ENCODE data around the gene AGR3.

AGR3 gene

GRCh38 chr7:16812542-16813231 lies 69.1 kb downstream of the AGR3 start:
- H3K4me3 ChIP-seq (ENCODE audit: low read depth, low read length), result no peak overlapping the region
- DNase-seq (ENCODE audit: low read depth), result no peak
- no peak for TF ChIP-seq CTCF (IDR thresholded peaks at IDR 0.05; ENCODE audit: insufficient read depth, low read depth, low read length, missing control alignments)

- H3K4me3 ChIP-seq (ENCODE audit: low read depth, low read length), result no peak overlapping the region
- DNase-seq (ENCODE audit: low read depth), result no peak
- TF ChIP-seq CTCF (IDR thresholded peaks at IDR 0.05; ENCODE audit: insufficient read depth, low read depth, low read length, missing control alignments), result no peak
Measured at GRCh38 chr7:16811551-16811950, 70.2 kb downstream of the AGR3 start.

- DNase-seq (ENCODE audit: low read depth), result no peak
- no peak for TF ChIP-seq CTCF (IDR thresholded peaks at IDR 0.05; ENCODE audit: insufficient read depth, low read depth, low read length, missing control alignments)
Measured at GRCh38 chr7:16810573-16810972, 71.2 kb downstream of the AGR3 start.

GRCh38 chr7:16810112-16810511 lies 71.7 kb downstream of the AGR3 start:
- TF ChIP-seq CTCF (IDR thresholded peaks at IDR 0.05; ENCODE audit: insufficient read depth, low read depth, low read length, missing control alignments), result no peak
- H3K4me3 ChIP-seq (ENCODE audit: low read depth, low read length), result no peak overlapping the region
- no peak for DNase-seq (ENCODE audit: low read depth)

More at GRCh38 chr7:16810573-16810972, 71.2 kb downstream of the AGR3 start:
- no peak overlapping the region for H3K4me3 ChIP-seq (ENCODE audit: low read depth, low read length)

All from GM12865 (cell line).